Adrenal gland (tissue), 5 donors: ENCODE results near the gene GPATCH8.

Experiments
- POLR2A ChIP-seq, 2 donors: fragments of 450-650 bp; IDR thresholded peaks; one replicate each; pipeline ENCODE4 v1.6.1; 2017; ENCODE audit warnings: antibody characterized with exemption in 2 of 2, mild to moderate bottlenecking in 2 of 2, moderate library complexity in 1 of 2
- TF ChIP-seq, protein P1 (sequence below), 6 experiments: fragments of 450-650 bp in 4 of 6; fragments of 200-600 bp in 2 of 6; sonication (generic) in 1 of 6; IDR thresholded peaks; 1 replicate in 5 of 6; 2 replicates in 1 of 6; pipeline versions ENCODE4 v1.5.1 to v1.8.0; 2016 to 2021; ENCODE audit warnings: antibody characterized with exemption in 6 of 6, mild to moderate bottlenecking in 2 of 6, moderate library complexity in 1 of 6
- donor health status: DM: no; HTN: no; CAD: no.

- no peak for TF ChIP-seq POLR2A (IDR thresholded peaks at IDR 0.05)
- TF ChIP-seq, protein P1, sequence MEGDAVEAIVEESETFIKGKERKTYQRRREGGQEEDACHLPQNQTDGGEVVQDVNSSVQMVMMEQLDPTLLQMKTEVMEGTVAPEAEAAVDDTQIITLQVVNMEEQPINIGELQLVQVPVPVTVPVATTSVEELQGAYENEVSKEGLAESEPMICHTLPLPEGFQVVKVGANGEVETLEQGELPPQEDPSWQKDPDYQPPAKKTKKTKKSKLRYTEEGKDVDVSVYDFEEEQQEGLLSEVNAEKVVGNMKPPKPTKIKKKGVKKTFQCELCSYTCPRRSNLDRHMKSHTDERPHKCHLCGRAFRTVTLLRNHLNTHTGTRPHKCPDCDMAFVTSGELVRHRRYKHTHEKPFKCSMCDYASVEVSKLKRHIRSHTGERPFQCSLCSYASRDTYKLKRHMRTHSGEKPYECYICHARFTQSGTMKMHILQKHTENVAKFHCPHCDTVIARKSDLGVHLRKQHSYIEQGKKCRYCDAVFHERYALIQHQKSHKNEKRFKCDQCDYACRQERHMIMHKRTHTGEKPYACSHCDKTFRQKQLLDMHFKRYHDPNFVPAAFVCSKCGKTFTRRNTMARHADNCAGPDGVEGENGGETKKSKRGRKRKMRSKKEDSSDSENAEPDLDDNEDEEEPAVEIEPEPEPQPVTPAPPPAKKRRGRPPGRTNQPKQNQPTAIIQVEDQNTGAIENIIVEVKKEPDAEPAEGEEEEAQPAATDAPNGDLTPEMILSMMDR (IDR thresholded peaks at IDR 0.05), result no peak
These were observed 40.8 kb upstream of the GPATCH8 start for GRCh38 chr17:44543905-44544523.
